ENCODE data around the gene ATM.
"Not testable (repeated sequence)": the region's sequence is repeated elsewhere in the genome, so short reads cannot be mapped to it uniquely, and the experiment has no call there.

ATM gene

DNA sequence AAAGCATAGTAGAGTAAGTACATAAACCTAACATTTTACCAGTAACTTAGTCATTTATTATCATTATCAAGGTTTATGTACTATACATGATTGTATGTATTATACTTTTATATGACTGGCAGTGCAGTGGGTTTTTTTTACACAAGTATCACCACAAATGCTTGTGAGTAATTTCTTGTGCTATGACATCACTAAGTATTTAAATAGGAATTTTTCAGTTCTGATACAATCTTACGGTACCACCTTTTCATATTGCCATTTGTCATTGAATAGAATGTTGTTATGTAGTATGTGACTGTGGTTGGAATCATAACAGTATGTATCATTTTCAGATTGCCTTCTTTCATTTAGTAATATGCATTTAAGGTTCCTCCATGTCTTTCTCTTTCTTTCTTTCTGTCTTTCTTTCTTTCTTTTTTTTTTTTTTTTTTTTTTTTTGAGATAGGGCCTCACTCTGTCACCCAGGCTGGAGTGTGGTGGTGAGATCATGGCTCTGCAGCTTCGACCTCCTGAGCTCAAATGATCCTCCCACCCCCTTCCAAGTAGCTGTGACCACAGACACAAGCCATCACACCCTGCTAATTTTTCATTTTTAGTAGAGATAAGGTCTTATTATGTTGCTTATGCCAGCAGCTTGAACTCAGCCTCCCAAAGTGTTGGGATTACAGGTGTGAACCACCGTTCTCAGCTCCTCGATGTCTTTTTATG is 18.6 kb downstream of the ATM start:
- peaks cover 8% of the 10 kb centered on the region for H3K36me3 ChIP-seq (replicated peaks)
- TF ChIP-seq, protein P1, sequence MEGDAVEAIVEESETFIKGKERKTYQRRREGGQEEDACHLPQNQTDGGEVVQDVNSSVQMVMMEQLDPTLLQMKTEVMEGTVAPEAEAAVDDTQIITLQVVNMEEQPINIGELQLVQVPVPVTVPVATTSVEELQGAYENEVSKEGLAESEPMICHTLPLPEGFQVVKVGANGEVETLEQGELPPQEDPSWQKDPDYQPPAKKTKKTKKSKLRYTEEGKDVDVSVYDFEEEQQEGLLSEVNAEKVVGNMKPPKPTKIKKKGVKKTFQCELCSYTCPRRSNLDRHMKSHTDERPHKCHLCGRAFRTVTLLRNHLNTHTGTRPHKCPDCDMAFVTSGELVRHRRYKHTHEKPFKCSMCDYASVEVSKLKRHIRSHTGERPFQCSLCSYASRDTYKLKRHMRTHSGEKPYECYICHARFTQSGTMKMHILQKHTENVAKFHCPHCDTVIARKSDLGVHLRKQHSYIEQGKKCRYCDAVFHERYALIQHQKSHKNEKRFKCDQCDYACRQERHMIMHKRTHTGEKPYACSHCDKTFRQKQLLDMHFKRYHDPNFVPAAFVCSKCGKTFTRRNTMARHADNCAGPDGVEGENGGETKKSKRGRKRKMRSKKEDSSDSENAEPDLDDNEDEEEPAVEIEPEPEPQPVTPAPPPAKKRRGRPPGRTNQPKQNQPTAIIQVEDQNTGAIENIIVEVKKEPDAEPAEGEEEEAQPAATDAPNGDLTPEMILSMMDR (IDR thresholded peaks at IDR 0.05; ENCODE audit: low read depth, low read length, missing control alignments), result no peak
- no peaks in the 10 kb centered on the region for H3K27me3 ChIP-seq (replicated peaks)
- no peak for DNase-seq
- in situ Hi-C loops (cut with HindIII; ENCODE audit: low pct_ligation_motif_present, low sequenced_read_pairs), result no loop called here
- H3K27ac ChIP-seq, result no peak overlapping the region
- no peak overlapping the region for H3K4me3 ChIP-seq (ENCODE audit: low read depth, low read length)

DNA sequence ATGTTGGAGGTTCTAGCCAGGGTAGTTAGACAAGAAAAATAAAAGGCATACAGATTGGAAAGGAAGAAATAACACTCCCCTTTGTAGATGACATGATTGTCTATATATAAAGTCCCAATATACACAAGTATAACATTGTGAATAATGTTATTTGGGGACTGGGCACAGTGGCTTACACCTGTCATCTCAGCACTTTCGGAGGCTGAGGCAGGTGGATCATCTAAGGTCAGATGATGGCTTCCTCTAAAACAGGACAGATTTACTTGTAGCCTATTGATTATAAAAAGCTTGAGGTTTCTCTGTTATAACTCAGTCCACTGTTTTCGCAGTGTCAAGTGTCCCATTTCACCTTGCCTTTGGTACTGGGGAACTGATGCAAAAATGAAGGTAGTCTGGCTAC is 19.6 kb downstream of the ATM start:
- H3K27ac ChIP-seq, result no peak overlapping the region

GRCh38 chr11:108246308-108246707 is 23.4 kb downstream of the ATM start:
- in situ Hi-C loops (cut with HindIII; ENCODE audit: low pct_ligation_motif_present, low sequenced_read_pairs), result no loop called here
- no peak overlapping the region for H3K27ac ChIP-seq

More for the DNA sequence above, 19.6 kb downstream of the ATM start:
- TF ChIP-seq, protein P1 (IDR thresholded peaks at IDR 0.05; ENCODE audit: low read depth, low read length, missing control alignments), result no peak
- H3K36me3 ChIP-seq (replicated peaks), result peaks cover 13% of the 10 kb centered on the region
- in situ Hi-C loops (cut with HindIII; ENCODE audit: low pct_ligation_motif_present, low sequenced_read_pairs), result no loop called here
- no peak overlapping the region for H3K4me3 ChIP-seq (ENCODE audit: low read depth, low read length)
- H3K27me3 ChIP-seq (replicated peaks), result no peaks in the 10 kb centered on the region
- DNase-seq, result no peak

GRCh38 chr11:108246885-108247284 is 24.0 kb downstream of the ATM start:
- Histone ChIP-seq H3K27me3 (replicated peaks) (no peaks in the 10 kb centered on the region), H3K36me3 (replicated peaks) (peaks cover 26% of the 10 kb centered on the region), H3K27ac (no peak overlapping the region), H3K4me3 (ENCODE audit: low read depth, low read length) (no peak overlapping the region)
- DNase-seq, result no peak
- in situ Hi-C loops (cut with HindIII; ENCODE audit: low pct_ligation_motif_present, low sequenced_read_pairs), result no loop called here
- TF ChIP-seq, protein P1 (IDR thresholded peaks at IDR 0.05; ENCODE audit: low read depth, low read length, missing control alignments), result no peak

More at GRCh38 chr11:108246308-108246707, 23.4 kb downstream of the ATM start:
- H3K27me3 ChIP-seq (replicated peaks), result no peaks in the 10 kb centered on the region
- H3K36me3 ChIP-seq (replicated peaks), result peaks cover 20% of the 10 kb centered on the region
- no peak overlapping the region for H3K4me3 ChIP-seq (ENCODE audit: low read depth, low read length)
- DNase-seq, result no peak
- TF ChIP-seq, protein P1 (IDR thresholded peaks at IDR 0.05; ENCODE audit: low read depth, low read length, missing control alignments), result no peak

DNA sequence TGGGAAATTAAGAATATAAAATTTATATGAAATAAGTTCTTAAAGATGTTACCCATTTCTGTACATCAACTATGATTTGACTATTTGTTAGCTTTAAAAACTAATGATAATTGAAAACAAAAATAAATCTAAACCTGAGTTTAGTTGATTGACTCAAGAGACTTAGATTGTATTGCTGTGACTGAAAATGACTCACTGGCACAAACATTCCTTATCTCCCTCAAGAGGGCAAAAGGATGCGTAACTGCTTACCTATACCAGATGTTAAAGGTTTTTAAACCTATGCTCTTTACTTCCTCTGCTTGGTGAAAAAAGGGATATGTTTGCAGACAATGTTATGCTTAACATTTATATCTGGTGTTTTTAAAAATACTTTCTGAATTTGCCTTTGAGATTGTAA is 30.3 kb downstream of the ATM start:
- H3K36me3 ChIP-seq (replicated peaks), result peaks cover 47% of the 10 kb centered on the region
- no peaks in the 10 kb centered on the region for H3K27me3 ChIP-seq (replicated peaks)
- DNase-seq, result peak; percentile 3
- no peak overlapping the region for H3K27ac ChIP-seq
- no peak overlapping the region for H3K4me3 ChIP-seq (ENCODE audit: low read depth, low read length)
- TF ChIP-seq, protein P1 (IDR thresholded peaks at IDR 0.05; ENCODE audit: low read depth, low read length, missing control alignments), result no peak
- in situ Hi-C loops (cut with HindIII; ENCODE audit: low pct_ligation_motif_present, low sequenced_read_pairs), result no loop called here

DNA sequence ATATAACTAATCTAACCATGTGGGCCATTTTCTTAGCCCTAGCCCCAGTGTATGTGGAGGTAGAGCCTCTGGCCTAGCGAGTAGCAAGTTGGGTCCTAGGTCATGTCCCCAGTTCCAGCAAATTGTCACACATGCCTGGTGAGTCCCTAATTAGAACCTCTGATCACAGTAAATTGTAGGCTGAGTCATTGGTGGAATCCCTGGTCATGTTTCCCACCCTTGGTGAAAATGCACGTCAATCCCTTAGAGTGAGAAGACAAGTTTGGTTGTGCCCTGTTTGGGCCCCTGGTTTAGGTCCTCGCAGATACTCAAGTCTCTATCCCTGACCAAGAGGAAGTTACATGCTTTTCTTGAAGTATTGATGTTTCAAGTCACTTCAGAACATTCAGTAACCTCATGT is 46.7 kb downstream of the ATM start:
- H3K36me3 ChIP-seq (replicated peaks), result peaks cover 28% of the 10 kb centered on the region
- in situ Hi-C loops (cut with HindIII; ENCODE audit: low pct_ligation_motif_present, low sequenced_read_pairs), result no loop called here

DNA sequence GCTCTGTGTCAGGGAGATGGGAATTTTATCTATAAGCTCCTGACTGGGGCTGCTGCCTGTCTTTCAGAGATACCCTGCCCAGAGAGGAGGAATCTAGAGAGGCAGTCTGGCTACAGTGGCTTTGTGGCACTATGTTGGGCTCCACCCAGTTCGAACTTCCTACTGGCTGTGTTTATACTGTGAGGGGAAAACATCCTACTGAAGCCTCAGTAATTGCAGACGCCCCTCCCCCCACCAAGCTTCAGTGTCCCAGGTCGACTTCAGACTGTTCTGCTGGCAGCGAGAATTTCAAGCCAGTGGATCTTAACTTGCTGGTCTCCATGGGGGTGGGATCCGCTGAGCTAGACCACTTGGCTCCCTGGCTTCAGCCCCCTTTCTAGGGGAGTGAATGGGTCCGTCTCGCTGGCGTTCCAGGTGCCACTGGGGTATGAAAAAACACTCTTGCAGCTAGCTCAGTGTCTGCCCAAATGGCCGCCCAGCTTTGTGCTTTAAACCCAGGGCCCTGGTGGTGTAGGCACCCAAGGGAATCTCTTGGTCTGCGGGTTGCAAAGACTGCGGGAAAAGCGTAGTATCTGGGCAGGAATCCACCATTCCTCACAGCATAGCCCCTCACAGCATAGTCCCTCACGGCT is 54.2 kb downstream of the ATM start:
- H3K36me3 ChIP-seq (replicated peaks), result peaks cover 42% of the 10 kb centered on the region
- H3K27ac ChIP-seq; H3K27me3 ChIP-seq (replicated peaks); DNase-seq; in situ Hi-C loops (cut with HindIII; ENCODE audit: low pct_ligation_motif_present, low sequenced_read_pairs); H3K4me3 ChIP-seq (ENCODE audit: low read depth, low read length): not testable (repeated sequence)

More for the DNA sequence above, 46.7 kb downstream of the ATM start:
- TF ChIP-seq, protein P1 (IDR thresholded peaks at IDR 0.05; ENCODE audit: low read depth, low read length, missing control alignments), result no peak
- H3K27me3 ChIP-seq (replicated peaks), result no peaks in the 10 kb centered on the region
- DNase-seq, result no peak
- no peak overlapping the region for H3K27ac ChIP-seq
- H3K4me3 ChIP-seq (ENCODE audit: low read depth, low read length), result no peak overlapping the region

All from brain microvascular endothelial cell (primary cell).